ENCODE results near the gene GPC6.

Gene GPC6

GRCh38 chr13:93794197-93794885 lies 567.7 kb downstream of the GPC6 start:
- no peak for DNase-seq

GRCh38 chr13:93797463-93797862 lies 570.9 kb downstream of the GPC6 start:
- no peak for DNase-seq

DNA sequence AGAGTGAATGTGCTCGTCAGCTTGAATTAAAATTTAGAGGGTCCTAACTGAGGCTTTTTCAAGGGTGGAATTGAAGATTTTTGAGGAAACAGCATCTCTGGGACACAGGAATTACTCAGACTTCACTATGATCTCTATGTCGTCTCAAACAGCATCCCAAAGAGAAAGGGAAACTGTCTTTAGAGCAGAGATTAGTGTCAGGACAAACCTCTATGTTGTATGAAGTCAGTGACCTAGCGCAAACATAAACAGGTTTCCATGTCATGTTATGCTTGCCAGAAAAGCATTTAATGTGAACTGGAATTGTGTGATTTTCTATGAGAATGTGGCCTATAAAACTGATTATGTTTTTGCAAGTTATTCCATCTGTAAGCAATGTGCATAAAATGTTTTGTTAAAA lies 573.7 kb downstream of the GPC6 start:
- DNase-seq, result no peak

DNA sequence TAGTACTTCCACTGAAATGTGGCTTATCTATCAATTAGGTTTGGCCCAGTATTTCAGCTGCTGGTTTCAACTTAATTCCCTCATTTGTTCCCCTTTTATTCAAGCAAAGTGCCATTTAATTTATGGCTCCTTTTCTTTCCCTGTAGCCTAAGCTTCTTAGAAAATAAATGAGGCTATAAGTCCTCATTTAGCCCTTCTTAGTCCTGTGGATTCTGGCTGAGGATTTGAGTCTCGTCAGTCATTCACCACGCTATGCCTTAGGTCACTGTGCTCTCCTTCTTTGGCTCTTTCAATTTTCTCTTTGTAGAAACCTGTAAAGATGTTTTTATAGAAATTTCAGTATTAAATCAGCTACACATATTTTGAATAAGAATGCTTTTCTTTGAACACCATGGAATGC lies 579.1 kb downstream of the GPC6 start:
- no peak for DNase-seq

DNA sequence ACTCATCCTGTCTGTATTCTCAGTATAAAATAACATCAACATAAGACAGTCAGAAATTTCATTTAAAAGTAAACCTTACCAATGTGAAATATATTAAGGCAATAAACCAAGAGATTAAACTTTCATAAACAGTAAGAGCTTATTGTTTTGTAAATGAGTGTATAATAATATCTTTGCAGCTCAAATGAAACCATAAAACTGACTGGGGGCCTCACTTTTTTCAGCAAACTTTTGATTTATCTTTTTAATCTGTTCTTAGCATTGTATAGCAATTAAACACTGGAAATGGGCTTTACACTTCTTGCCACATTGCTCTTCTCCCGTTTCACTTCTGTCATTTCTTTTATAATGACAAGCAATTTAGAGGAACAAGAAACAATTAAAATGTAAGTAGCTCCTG lies 580.3 kb downstream of the GPC6 start:
- no peak for DNase-seq

GRCh38 chr13:93810264-93810663 lies 583.7 kb downstream of the GPC6 start:
- no peak for DNase-seq

- DNase-seq, result no peak
Measured at GRCh38 chr13:93811071-93811737, 584.6 kb downstream of the GPC6 start.

- no peak for DNase-seq
Measured at GRCh38 chr13:93811738-93812112, 585.1 kb downstream of the GPC6 start.

DNA sequence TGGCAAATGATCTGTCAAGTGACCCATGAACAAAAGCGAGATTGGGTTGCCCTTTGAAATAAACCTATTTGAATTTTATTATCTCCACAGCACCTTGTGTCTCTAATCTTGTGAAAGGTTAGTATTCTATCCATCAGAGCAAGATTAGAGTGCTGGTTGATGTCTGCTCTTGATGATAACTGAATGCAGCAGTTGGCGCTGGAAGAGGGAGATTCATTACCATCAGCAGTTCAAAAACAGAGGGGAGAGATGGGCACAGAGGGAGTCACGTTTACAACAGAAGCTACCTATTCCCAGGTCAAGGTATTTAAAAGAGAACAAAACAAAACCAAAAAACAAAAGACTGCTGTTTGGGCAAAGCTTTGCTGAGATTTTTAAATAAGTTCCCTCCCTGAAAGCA lies 588.1 kb downstream of the GPC6 start:
- no peak for DNase-seq

GRCh38 chr13:93818345-93818744 lies 591.7 kb downstream of the GPC6 start:
- DNase-seq, result no peak

DNA sequence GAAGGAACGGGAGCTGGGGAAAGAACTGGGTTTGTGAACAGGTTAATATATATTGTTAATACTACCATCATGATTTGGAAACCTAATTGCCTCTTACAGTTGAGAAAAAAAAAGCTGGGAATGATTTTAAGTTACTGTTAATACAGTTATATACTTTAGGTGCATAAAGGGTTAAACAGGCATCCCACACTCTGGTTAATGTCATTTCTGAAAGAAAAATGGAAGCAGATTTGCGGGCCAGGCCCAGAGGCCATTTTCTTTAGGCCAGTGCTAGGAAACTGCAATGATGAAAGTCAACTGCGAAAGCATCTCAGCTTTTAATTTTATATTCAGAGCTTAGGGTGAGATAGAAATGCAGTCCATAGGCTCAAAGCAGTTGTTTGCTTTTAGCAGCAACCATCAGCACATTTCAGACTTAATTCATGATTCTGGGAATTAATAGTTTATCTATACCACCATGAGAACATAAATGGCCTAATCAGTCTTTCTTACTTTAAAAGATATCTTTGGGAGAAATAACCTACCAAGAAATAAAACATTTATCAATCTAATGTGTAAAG lies 592.8 kb downstream of the GPC6 start:
- DNase-seq, result no peak

DNA sequence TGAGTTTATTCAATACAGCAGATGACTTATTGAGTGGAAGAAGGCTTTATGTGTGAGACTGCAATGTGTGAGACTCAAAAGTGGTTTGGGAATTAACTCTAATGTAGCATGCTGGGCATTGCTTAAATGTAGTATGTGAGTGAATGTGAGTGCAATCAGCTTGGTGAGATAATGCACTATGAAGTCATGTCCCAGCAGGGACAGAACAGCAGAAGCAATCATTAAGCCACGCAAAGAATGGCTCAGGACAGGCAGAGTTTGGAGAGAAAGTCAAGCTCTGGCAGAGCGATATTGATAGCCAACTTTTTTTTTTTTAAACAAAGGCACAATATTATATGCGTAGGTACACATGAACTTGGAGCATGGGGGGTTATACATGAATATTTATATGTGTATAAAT lies 597.7 kb downstream of the GPC6 start:
- DNase-seq, result no peak

DNA sequence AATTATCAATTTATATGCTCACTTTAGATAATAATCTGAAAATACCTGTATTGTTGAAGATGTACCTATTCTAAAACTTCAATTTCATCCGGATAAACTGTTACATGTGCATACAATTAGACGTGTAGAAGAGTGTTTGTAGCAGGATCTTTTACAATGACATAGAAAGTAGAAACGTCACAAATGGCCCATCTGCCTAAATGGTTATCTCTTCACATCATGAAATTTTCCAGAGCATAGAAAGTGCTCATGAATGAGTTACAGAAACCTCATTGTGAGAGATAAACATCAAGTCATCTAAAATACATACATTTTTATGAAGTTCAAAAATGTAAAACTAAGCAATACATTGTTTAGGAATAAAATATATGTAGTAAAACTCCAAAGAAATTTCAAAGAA lies 607.4 kb downstream of the GPC6 start:
- no peak for DNase-seq

DNA sequence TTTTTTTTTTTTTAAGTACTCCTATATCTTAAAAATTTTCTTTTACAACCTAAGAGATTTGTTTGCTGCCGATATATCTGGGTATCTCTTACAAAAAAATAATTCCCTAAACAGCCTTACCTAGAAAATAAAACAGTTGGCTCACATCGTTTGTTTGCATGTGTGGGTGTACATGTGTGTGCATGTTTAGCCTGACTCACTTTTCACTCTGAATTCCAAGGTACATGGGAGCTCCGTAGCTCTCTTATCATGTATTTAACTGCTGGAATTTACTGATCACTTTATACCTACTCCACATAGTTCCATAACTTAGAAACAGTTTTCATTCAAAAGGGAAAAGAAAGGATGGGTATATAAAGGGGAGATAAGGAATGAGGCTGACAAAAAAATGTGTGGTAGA lies 616.5 kb downstream of the GPC6 start:
- no peak for DNase-seq

DNA sequence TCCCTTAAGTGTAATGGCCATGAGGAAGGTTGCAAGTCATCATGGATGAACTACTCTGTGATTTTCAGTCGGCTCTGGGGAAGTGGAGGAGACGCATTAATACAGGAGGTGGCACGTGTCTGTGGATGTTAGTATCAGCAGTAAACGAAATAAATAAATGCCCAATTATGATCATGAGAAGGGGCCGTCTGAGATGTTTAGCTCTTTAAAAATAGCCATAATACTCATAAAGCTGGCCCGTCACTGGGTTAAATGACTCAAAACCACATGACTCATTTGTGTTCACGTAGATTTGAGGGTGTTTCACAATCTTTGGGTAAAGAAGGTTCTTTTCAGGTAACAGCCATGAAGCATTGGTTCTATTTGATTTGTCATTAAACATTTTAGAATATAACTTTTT lies 620.6 kb downstream of the GPC6 start:
- DNase-seq, result peak; percentile 7

- DNase-seq, result no peak
Measured at GRCh38 chr13:93848247-93848646, 621.6 kb downstream of the GPC6 start.

DNA sequence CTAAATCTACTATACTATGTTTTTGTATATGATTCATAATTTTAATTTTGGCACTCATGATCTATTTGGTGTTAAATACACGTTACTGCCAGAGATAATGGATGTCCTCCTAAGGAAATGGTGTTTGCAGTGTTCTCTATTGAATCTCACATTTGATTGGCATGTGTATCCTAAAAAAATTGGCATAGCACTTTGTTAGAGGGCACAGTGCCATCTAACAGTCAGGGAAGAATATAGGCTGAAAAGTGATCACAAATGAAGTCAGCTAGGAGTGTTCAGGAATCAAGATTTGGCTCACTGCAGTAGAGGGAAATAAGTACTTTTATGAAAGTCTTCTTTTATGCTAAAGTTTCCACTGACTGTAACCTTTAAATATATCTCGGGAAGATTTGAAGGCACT lies 624.6 kb downstream of the GPC6 start:
- no peak for DNase-seq

DNA sequence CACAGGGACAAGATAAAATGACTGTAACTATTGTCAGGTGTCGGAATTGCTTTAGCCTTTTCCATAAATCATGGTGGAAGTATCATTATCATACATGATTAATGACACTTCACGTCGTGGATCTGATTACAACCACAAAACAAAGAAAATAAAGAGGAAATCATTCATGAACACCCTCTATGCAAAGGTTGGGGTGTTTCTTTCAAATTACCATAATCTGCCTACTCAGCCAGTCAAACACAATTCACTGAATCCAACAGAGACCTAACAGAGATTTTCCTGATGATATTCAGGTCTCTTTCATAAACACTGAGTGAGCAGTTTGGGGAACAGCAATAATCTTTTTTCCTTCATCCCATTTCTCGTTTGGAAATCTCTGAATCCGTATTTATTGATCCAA lies 627.3 kb downstream of the GPC6 start:
- DNase-seq, result no peak

- no peak for DNase-seq
Measured at GRCh38 chr13:93857126-93857525, 630.5 kb downstream of the GPC6 start.

- no peak for DNase-seq
Measured at GRCh38 chr13:93859716-93860115, 633.1 kb downstream of the GPC6 start.

DNA sequence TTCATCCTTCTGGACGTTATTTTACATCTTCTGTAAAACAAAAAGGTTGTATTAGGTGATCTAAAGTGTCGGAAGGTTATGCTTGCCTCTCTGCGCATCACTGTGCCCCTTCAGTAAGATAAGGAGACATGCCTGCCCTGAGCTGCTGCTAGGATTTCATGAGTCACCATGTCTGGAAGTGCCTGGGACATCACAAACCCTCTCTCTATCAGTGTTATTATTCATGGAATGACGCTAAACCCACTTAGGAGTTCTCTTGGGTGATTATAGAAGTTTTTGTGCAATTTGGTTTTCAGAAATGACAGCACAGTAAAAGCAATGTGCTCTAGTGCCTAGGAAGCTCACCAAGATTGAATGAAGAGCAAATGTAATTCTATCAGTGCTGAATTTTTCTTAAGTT lies 635.2 kb downstream of the GPC6 start:
- DNase-seq, result no peak

DNA sequence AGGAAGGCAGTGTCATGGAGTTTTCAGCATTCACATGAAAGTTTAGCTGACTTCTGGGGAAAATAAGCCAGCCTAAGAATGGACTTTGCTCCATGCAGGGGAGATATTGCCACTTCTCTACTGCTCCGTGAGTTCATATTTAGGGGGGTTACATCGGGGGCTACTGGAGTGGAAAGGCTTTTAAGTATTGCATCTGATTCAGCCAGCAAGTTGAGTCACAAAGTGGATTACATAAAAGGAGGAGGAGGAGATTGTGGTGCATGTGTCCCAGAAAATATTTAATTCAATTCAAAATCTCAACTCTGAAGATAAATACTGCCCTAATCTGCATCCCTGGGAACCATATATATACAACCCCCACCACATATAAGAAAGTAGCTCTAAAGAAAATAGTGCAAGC lies 635.7 kb downstream of the GPC6 start:
- no peak for DNase-seq

GRCh38 chr13:93865235-93865634 lies 638.6 kb downstream of the GPC6 start:
- no peak for DNase-seq

DNA sequence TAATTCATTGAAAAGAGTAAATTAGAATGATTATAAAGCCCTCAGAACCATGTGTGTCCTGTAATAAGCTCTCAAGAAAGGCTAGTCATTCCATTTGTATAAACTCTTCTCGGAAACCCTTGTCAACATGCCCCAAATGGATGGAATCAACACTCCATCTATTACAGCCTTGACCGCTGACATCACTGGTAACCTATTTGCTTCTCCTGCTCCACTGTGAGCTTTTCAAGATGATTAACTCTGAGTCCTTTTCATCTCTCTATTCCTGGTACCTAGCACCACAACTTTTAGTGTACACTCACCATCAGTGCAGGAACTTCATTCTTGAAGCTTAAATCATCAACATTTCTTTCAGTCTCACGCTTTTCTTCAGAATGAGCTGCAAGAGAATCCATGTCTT lies 640.9 kb downstream of the GPC6 start:
- DNase-seq, result no peak

DNA sequence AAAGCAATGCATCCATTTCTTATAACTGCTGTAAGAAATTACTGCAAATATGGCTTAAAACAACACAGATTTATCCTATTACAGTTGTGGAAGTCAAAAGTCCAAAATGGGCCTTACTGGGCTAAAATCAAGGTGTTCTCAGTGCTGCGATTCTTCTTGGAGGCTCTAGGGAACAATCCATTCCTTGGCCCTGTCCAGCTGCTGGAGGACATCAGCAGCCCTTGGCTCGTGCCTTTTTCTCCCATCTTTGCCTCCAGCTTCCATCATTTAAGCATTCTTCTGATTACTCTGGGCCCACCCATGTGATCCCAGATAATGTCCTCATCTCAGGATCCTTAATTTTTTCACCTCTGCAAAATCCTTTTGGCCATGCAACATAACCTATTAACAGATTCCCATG lies 645.8 kb downstream of the GPC6 start:
- DNase-seq, result no peak
